Smooth muscle cell (in vitro differentiated cells): ENCODE measurements around the gene TIGAR. TPM values are rescaled to one million over a fixed set of nuclear protein-coding genes. Genes with fewer than 3 reads are reported as not detected.

Experiments used
- DNase-seq: peaks from one replicate; lab custom pipeline; 2025; ENCODE audit not compliant: unreplicated experiment; lab: John Stamatoyannopoulos, UW
- H2AFZ ChIP-seq: fragments of 200-600 bp; sonication (generic); 2 replicates; pipeline ENCODE4 v1.6.0; 2016; ENCODE audit warnings: antibody characterized with exemption, low read depth, mild to moderate bottlenecking
- H3F3A ChIP-seq: fragments of 200-600 bp; sonication (generic); 2 replicates; pipeline ENCODE4 v1.6.0; 2017; ENCODE audit warnings: antibody characterized with exemption, low read depth
- H3K27ac ChIP-seq: fragments of 200-600 bp; sonication (generic); 2 replicates; pipeline ENCODE4 v1.5.1; 2016; ENCODE audit warnings: low read depth, mild to moderate bottlenecking
- H3K27me3 ChIP-seq: fragments of 200-600 bp; sonication (generic); 2 replicates; pipeline ENCODE4 v1.6.1; 2016; ENCODE audit warnings: low read depth, mild to moderate bottlenecking
- H3K36me3 ChIP-seq: fragments of 200-600 bp; sonication (generic); 2 replicates; pipeline ENCODE4 v1.5.1; 2016; ENCODE audit warnings: low read depth
- H3K4me1 ChIP-seq: fragments of 200-600 bp; sonication (generic); 2 replicates; pipeline ENCODE4 v1.5.1; 2016; ENCODE audit warnings: low read depth
- H3K4me2 ChIP-seq: fragments of 200-600 bp; sonication (generic); 2 replicates; pipeline ENCODE4 v1.6.0; 2016; ENCODE audit warnings: mild to moderate bottlenecking
- H3K4me3 ChIP-seq: fragments of 200-600 bp; sonication (generic); 2 replicates; pipeline ENCODE4 v1.5.1; 2016; ENCODE audit warnings: mild to moderate bottlenecking
- H3K79me2 ChIP-seq: fragments of 200-600 bp; sonication (generic); 2 replicates; pipeline ENCODE4 v1.6.0; 2016; ENCODE audit warnings: low read depth, mild to moderate bottlenecking
- H3K9ac ChIP-seq: fragments of 200-600 bp; sonication (generic); 2 replicates; pipeline ENCODE4 v1.6.0; 2016; ENCODE audit warnings: low read depth
- H3K9me3 ChIP-seq: fragments of 200-600 bp; sonication (generic); replicated peaks from 2 replicates; pipeline ENCODE4 v1.5.1; 2016; ENCODE audit warnings: low read depth
- H4K20me1 ChIP-seq: fragments of 200-600 bp; sonication (generic); 2 replicates; pipeline ENCODE4 v1.6.0; 2016; ENCODE audit warnings: low read depth
- WGBS: methylation state at CpG from one replicate; pipeline ENCODE4 v1.1.7; 2016; ENCODE audit warnings: low lambda C conversion rate; 5-methylcytosine and 5-hydroxymethylcytosine counted together
- polyA plus RNA-seq: library from polyadenylated mRNA; unstranded; fragments of >200 nt; fragmentation: Nextera tagmentation; extraction: Ambion mirVana; gene quantifications from 2 replicates; pipeline ENCODE4 v1.2.1, GENCODE V29; 2016
- total RNA-seq: library from RNA; depleted of rRNA; stranded (reverse); fragments of >200 nt; gene quantifications from 2 replicates; pipeline ENCODE4 v1.2.3, GENCODE V29; 2014
- TF ChIP-seq, protein P1 (sequence below): fragments of 200-600 bp; sonication (generic); IDR thresholded peaks from 2 replicates; pipeline ENCODE4 v1.5.1; 2017; ENCODE audit warnings: borderline replicate concordance, mild to moderate bottlenecking, antibody characterized with exemption; ENCODE audit not compliant: insufficient read depth, poor library complexity, severe bottlenecking

Gene TIGAR
- total and polyA plus RNA-seq, 2 experiments from 2014 or later = 21.6 to 26.1 TPM

GRCh38 chr12:4346931-4347330 lies 25.9 kb downstream of the TIGAR start:
- H3K4me1 ChIP-seq = no peaks in the 10 kb centered on the region
- no peaks in the 10 kb centered on the region for H3K9me3 ChIP-seq
- H2AFZ ChIP-seq = no peak overlapping the region
- no peaks in the 10 kb centered on the region for H3K79me2 ChIP-seq
- no peak overlapping the region for H3K4me2 ChIP-seq
- H4K20me1 ChIP-seq = no peaks in the 10 kb centered on the region
- no peak overlapping the region for H3K9ac ChIP-seq
- no peak for DNase-seq
- H3K4me3 ChIP-seq = no peak overlapping the region
- TF ChIP-seq, protein P1, sequence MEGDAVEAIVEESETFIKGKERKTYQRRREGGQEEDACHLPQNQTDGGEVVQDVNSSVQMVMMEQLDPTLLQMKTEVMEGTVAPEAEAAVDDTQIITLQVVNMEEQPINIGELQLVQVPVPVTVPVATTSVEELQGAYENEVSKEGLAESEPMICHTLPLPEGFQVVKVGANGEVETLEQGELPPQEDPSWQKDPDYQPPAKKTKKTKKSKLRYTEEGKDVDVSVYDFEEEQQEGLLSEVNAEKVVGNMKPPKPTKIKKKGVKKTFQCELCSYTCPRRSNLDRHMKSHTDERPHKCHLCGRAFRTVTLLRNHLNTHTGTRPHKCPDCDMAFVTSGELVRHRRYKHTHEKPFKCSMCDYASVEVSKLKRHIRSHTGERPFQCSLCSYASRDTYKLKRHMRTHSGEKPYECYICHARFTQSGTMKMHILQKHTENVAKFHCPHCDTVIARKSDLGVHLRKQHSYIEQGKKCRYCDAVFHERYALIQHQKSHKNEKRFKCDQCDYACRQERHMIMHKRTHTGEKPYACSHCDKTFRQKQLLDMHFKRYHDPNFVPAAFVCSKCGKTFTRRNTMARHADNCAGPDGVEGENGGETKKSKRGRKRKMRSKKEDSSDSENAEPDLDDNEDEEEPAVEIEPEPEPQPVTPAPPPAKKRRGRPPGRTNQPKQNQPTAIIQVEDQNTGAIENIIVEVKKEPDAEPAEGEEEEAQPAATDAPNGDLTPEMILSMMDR = no peak
- peaks cover 3% of the 10 kb centered on the region for H3K36me3 ChIP-seq
- H3K27me3 ChIP-seq = no peaks in the 10 kb centered on the region
- H3K27ac ChIP-seq = no peak overlapping the region
- H3F3A ChIP-seq = peaks cover 15% of the 10 kb centered on the region

DNA sequence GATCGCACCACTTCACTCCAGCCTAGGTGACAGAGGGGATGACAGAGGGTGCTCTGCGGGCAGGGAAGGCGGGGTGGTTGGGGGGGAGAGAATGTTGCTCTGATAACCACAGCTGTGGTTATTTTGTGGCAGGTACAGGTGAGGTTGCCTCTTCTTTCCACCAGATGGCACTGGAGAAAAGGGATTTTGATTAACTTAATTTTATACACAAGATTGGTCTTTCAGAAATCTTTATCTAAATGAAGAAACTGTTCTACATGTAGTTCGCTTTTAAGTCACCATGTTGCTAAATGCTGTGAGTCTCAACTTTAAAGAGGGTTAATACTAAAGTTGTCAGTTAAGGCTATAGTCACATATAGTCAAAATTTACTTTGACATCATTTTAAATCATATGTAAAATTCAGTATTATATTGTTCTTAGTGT lies 32.8 kb downstream of the TIGAR start:
- no peak overlapping the region for H3K4me3 ChIP-seq
- peaks cover 12% of the 10 kb centered on the region for H4K20me1 ChIP-seq
- no peak overlapping the region for H3K27ac ChIP-seq
- no peak overlapping the region for H2AFZ ChIP-seq
- WGBS = 66% methylated on average over 4 of the region's 4 CpGs
- no peaks in the 10 kb centered on the region for H3K27me3 ChIP-seq
- TF ChIP-seq, protein P1 = peak; percentile 27
- H3K9ac ChIP-seq = no peak overlapping the region
- H3K4me1 ChIP-seq = no peaks in the 10 kb centered on the region
- no peaks in the 10 kb centered on the region for H3K9me3 ChIP-seq
- peaks cover 24% of the 10 kb centered on the region for H3F3A ChIP-seq
- H3K79me2 ChIP-seq = no peaks in the 10 kb centered on the region
- no peaks in the 10 kb centered on the region for H3K36me3 ChIP-seq
- no peak overlapping the region for H3K4me2 ChIP-seq
- no peak for DNase-seq

DNA sequence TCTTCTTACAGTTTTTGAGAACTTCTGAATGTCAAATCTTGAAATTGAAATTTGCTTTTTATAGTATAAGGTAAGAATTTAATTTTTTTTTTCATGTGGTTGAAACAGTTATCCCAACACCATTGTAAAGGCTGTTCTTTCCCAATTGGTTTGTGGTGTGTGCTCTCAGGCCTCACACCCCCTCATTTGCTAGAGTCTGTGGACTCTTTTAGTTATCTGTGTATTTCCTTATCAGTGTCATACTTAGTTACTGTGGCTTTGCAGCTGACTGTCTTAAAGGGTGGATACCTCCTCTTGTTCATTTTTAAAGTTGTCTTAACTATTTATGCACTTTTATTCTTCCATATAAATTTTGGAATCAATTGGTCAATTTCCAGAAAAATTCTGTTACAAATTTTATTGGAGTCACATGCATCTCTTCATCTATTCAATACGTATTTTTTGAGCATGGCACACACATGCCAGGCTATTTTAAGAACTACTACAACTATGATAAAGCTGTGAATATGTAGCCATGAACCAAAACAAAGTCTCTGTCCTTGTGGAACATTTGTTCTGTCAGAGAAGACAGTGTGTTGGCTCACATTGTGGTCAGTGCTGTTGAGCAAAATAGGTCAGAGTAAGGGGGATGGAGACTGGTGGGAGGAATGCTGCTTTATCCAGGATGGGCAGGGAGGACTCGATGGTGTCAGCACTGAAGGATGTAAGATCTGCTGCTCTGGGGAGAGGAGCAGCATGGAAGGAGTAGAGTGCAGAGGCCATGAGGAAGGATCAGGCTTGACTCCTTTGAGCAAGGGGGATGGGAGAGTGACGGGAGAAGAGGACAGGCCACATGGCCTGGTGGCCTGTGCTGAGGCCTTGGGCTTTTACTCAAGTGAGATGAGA lies 34.4 kb downstream of the TIGAR start:
- H3K9ac ChIP-seq = no peak overlapping the region
- peaks cover 18% of the 10 kb centered on the region for H3F3A ChIP-seq
- peak overlapping the region; percentile 23 for H3K4me2 ChIP-seq
- DNase-seq = no peak
- H2AFZ ChIP-seq = no peak overlapping the region
- no peaks in the 10 kb centered on the region for H3K36me3 ChIP-seq
- TF ChIP-seq, protein P1 = no peak
- no peaks in the 10 kb centered on the region for H3K79me2 ChIP-seq
- peaks cover 12% of the 10 kb centered on the region for H4K20me1 ChIP-seq
- H3K27ac ChIP-seq = peak overlapping the region; percentile 41
- H3K4me3 ChIP-seq = no peak overlapping the region
- H3K27me3 ChIP-seq = no peaks in the 10 kb centered on the region
- H3K4me1 ChIP-seq = no peaks in the 10 kb centered on the region
- no peaks in the 10 kb centered on the region for H3K9me3 ChIP-seq
- WGBS = 34% methylated on average over 3 of the region's 3 CpGs

DNA sequence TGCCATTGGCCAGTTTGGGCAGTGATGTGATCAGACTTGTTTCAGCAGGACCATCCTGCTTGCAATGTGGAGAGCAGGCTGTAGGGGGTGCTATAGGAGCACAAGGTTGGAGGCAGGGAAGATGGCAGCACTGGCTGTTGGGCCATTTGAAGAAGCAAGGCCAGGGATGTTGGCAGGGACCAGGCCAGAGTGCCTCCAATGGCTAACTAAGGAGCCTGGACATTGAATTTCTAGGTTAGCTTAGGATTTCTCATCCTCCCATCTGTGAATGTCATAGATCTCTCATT lies 35.0 kb downstream of the TIGAR start:
- H2AFZ ChIP-seq = no peak overlapping the region
- H3K27ac ChIP-seq = peak overlapping the region; percentile 41
- no peaks in the 10 kb centered on the region for H3K9me3 ChIP-seq
- no peaks in the 10 kb centered on the region for H3K36me3 ChIP-seq
- no peaks in the 10 kb centered on the region for H3K27me3 ChIP-seq
- DNase-seq = no peak
- H3K4me3 ChIP-seq = no peak overlapping the region
- H3K79me2 ChIP-seq = no peaks in the 10 kb centered on the region
- peaks cover 12% of the 10 kb centered on the region for H4K20me1 ChIP-seq
- H3K4me1 ChIP-seq = no peaks in the 10 kb centered on the region
- peaks cover 13% of the 10 kb centered on the region for H3F3A ChIP-seq
- no peak overlapping the region for H3K9ac ChIP-seq
- TF ChIP-seq, protein P1 = peak; percentile 53
- peak overlapping the region; percentile 23 for H3K4me2 ChIP-seq
